GM18870 (cell line): ENCODE measurements around the gene ADGRL2.

Experiments used
- ATAC-seq: cut with Tn5 transposase; IDR thresholded peaks from one replicate; pipeline ENCODE4 v1.9.1; 2021; ENCODE audit warnings: moderate library complexity; ENCODE audit not compliant: unreplicated experiment

The ADGRL2 gene

GRCh38 chr1:81800695-81801650 is at the start of gene ADGRL2:
Gene ADGRL2 (plus strand): TSS chr1:81800934. CDS start chr1:81836985, 36,051 bp downstream.
- no peak for ATAC-seq

- ATAC-seq = no peak
Observed at GRCh38 chr1:81752840-81753239, 47.9 kb upstream of the ADGRL2 start.

- ATAC-seq = no peak
Observed at GRCh38 chr1:81754424-81754823, 46.3 kb upstream of the ADGRL2 start.

- ATAC-seq = no peak
Observed at GRCh38 chr1:81756872-81757271, 43.9 kb upstream of the ADGRL2 start.

- ATAC-seq = no peak
Observed at GRCh38 chr1:81757398-81758020, 43.2 kb upstream of the ADGRL2 start.

GRCh38 chr1:81758181-81758580 is 42.6 kb upstream of the ADGRL2 start:
- no peak for ATAC-seq

- no peak for ATAC-seq
Observed at GRCh38 chr1:81760477-81761097, 40.1 kb upstream of the ADGRL2 start.

- ATAC-seq = no peak
Observed at GRCh38 chr1:81775510-81775909, 25.2 kb upstream of the ADGRL2 start.

- no peak for ATAC-seq
Observed at GRCh38 chr1:81780705-81781454, 19.9 kb upstream of the ADGRL2 start.

- ATAC-seq = no peak
Observed at GRCh38 chr1:81781749-81782148, 19.0 kb upstream of the ADGRL2 start.

GRCh38 chr1:81792184-81792583 is 8.6 kb upstream of the ADGRL2 start:
- ATAC-seq = no peak

GRCh38 chr1:81797701-81798100 is 3.0 kb upstream of the ADGRL2 start:
- ATAC-seq = no peak

GRCh38 chr1:81799939-81800694 is 617 bp upstream of the ADGRL2 start:
- no peak for ATAC-seq

GRCh38 chr1:81801651-81802456 is 1.1 kb downstream of the ADGRL2 start:
- ATAC-seq = no peak

- no peak for ATAC-seq
Observed at GRCh38 chr1:81802457-81802706, 1.6 kb downstream of the ADGRL2 start.

- no peak for ATAC-seq
Observed at GRCh38 chr1:81802707-81803430, 2.1 kb downstream of the ADGRL2 start.

GRCh38 chr1:81803431-81804110 is 2.8 kb downstream of the ADGRL2 start:
- no peak for ATAC-seq

- ATAC-seq = no peak
Observed at GRCh38 chr1:81804312-81804711, 3.6 kb downstream of the ADGRL2 start.
